Activated CD4-positive, alpha-beta T cell treated with anti-CD3 and anti-CD28 coated beads, Interleukin-2, amount 50 U/mL, for 1 hour (primary cell): ENCODE measurements around the gene LGALS3BP.
A peak's percentile ranks its signal among the peaks of the same experiment; 100 is the strongest.

Experiments used
- DNase-seq: peaks from one replicate; pipeline ENCODE4 v3.0.0-alpha.2; 2020

Gene LGALS3BP

GRCh38 chr17:78981010-78981888 is 1.5 kb upstream of the LGALS3BP start:
- DNase-seq = no peak

GRCh38 chr17:78980624-78980972 is 875 bp upstream of the LGALS3BP start:
- no peak for DNase-seq

- no peak for DNase-seq
Observed at GRCh38 chr17:78977997-78978973, 1.4 kb downstream of the LGALS3BP start.

- DNase-seq = no peak
Observed at GRCh38 chr17:78977681-78977943, 2.1 kb downstream of the LGALS3BP start.

GRCh38 chr17:78976907-78977680 is 2.6 kb downstream of the LGALS3BP start:
- DNase-seq = no peak

GRCh38 chr17:78974635-78975591 is 4.8 kb downstream of the LGALS3BP start:
- DNase-seq = no peak

- DNase-seq = no peak
Observed at GRCh38 chr17:78973792-78974520, 5.8 kb downstream of the LGALS3BP start.

- DNase-seq = no peak
Observed at GRCh38 chr17:78973196-78973595, 6.5 kb downstream of the LGALS3BP start.

GRCh38 chr17:78972507-78973105 is 7.1 kb downstream of the LGALS3BP start:
- DNase-seq = no peak

- no peak for DNase-seq
Observed at GRCh38 chr17:78971756-78972506, 7.8 kb downstream of the LGALS3BP start.

GRCh38 chr17:78970834-78971755 is 8.6 kb downstream of the LGALS3BP start:
- DNase-seq = peak; percentile 84

- DNase-seq = no peak
Observed at GRCh38 chr17:78969865-78970264, 9.9 kb downstream of the LGALS3BP start.

GRCh38 chr17:78967782-78968362 is 11.9 kb downstream of the LGALS3BP start:
- DNase-seq = no peak

- DNase-seq = no peak
Observed at GRCh38 chr17:78966910-78967600, 12.7 kb downstream of the LGALS3BP start.

- DNase-seq = no peak
Observed at GRCh38 chr17:78966123-78966813, 13.5 kb downstream of the LGALS3BP start.

GRCh38 chr17:78965491-78965924 is 14.2 kb downstream of the LGALS3BP start:
- DNase-seq = no peak

GRCh38 chr17:78963378-78963777 is 16.3 kb downstream of the LGALS3BP start:
- DNase-seq = no peak
